Measurements from ENCODE around the gene RNPEP. TPM values are rescaled to one million over a fixed set of nuclear protein-coding genes. Genes with fewer than 3 reads are reported as not detected.
"Not testable (repeated sequence)": the region's sequence is repeated elsewhere in the genome, so short reads cannot be mapped to it uniquely, and the experiment has no call there.

The RNPEP gene
- total and polyA plus RNA-seq, 7 donors = 23.9 to 86.5 (median 38.5) TPM

DNA sequence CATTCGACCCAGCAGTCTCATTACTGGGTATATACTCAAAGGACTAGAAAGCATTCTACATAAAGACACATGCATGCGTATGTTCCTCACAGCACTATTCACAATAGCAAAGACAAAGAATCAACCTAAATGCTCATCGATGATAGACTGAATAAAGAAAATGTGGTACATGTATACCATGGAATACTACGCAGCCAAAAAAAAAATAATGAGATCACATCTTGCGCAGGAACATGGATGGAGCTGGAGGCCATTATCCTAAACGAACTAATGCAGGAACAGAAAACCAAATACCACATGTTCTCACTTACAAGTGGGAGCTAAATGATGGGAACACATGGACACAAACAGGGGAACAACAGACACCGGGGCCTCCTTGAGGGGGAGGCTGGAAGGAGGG is 71.6 kb downstream of the RNPEP start:
- H3K4me3 ChIP-seq = no peak overlapping the region
- intact Hi-C loops (cut with DNase I) = no loop called here
- H3K4me1 ChIP-seq = no peaks in the 10 kb centered on the region
- no peak overlapping the region for H3K27ac ChIP-seq
- H3K9me3 ChIP-seq = no peaks in the 10 kb centered on the region
- WGBS, 2 donors = 94 to 95% methylated on average over 7 of the region's 7 CpGs
- no peaks in the 10 kb centered on the region for H3K36me3 ChIP-seq
- H3K27me3 ChIP-seq = no peaks in the 10 kb centered on the region
- TF ChIP-seq, protein P1, sequence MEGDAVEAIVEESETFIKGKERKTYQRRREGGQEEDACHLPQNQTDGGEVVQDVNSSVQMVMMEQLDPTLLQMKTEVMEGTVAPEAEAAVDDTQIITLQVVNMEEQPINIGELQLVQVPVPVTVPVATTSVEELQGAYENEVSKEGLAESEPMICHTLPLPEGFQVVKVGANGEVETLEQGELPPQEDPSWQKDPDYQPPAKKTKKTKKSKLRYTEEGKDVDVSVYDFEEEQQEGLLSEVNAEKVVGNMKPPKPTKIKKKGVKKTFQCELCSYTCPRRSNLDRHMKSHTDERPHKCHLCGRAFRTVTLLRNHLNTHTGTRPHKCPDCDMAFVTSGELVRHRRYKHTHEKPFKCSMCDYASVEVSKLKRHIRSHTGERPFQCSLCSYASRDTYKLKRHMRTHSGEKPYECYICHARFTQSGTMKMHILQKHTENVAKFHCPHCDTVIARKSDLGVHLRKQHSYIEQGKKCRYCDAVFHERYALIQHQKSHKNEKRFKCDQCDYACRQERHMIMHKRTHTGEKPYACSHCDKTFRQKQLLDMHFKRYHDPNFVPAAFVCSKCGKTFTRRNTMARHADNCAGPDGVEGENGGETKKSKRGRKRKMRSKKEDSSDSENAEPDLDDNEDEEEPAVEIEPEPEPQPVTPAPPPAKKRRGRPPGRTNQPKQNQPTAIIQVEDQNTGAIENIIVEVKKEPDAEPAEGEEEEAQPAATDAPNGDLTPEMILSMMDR (IDR thresholded peaks at IDR 0.05) = no peak
- TF ChIP-seq POLR2AphosphoS5 (IDR thresholded peaks at IDR 0.05) (no peak), POLR2A (IDR thresholded peaks at IDR 0.05) (no peak), EP300 (IDR thresholded peaks at IDR 0.05) (no peak)
- DNase-seq = no peak

DNA sequence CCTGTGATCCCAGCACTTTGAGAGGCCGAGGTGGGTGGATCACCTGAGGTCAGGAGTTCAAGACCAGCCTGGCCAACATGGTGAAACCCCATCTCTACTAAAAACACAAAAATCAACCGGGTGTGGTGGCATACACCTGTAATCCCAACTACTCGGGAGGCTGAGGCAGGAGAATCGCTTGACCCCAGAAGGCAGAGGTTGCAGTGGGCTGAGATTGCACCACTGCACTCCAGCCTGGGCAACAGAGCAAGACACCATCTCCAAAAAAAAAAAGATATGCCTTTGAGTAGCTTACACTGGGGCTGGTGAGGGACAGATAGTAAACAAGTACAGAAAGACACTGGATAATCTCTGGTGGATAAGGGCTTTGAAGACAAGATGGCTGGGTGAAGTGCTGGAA is 72.2 kb downstream of the RNPEP start:
- H3K27me3 ChIP-seq; DNase-seq; H3K4me3 ChIP-seq; H3K9me3 ChIP-seq; intact Hi-C loops (cut with DNase I); H3K4me1 ChIP-seq; H3K36me3 ChIP-seq; H3K27ac ChIP-seq: not testable (repeated sequence)
- WGBS, 2 donors = 82 to 86% methylated on average over 4 of the region's 4 CpGs

Small RNAs within 50 kb of the gene (small RNA-seq; reads per million reads assigned to genes)
- 0 reads per million in 3 donors for gene AL691482.1
- 0 reads per million in 3 donors for gene AL691482.2
- 0 reads per million in 3 donors for gene MIR6740
- gene RF00156 = 0 reads per million in 3 donors

Other genes with a start within 250 kb of the RNPEP start
- gene IPO9, start 153.5 kb upstream of the RNPEP start, total RNA-seq = 10 to 100 TPM; 15.5 to 20.2 (median 17.9) TPM
- 10 to 100 TPM in 1 of 3 donors, 1 to 10 TPM in 2; 8.1 to 14.0 (median 8.4) TPM for gene IPO9, start 153.5 kb upstream of the RNPEP start, polyA plus RNA-seq
- gene SHISA4, start 93.8 kb upstream of the RNPEP start, total RNA-seq = 10 to 100 TPM; 12.7 to 23.7 (median 19.3) TPM
- 1 to 10 TPM; 3.5 to 6.1 (median 3.6) TPM for gene SHISA4, start 93.8 kb upstream of the RNPEP start, polyA plus RNA-seq
- gene LMOD1, start 36.1 kb upstream of the RNPEP start, total RNA-seq = 1,000 to 10,000 TPM in 1 of 4 donors, 100 to 1,000 TPM in 3; 633 to 1,011 (median 785) TPM
- 10 to 100 TPM in 2 of 3 donors, 1 to 10 TPM in 1; 4.9 to 75.0 (median 15.6) TPM for gene LMOD1, start 36.1 kb upstream of the RNPEP start, polyA plus RNA-seq
- gene TIMM17A, start 27.1 kb upstream of the RNPEP start, total RNA-seq = 10 to 100 TPM; 23.3 to 56.7 (median 38.4) TPM
- 10 to 100 TPM; 48.6 to 71.4 (median 57.7) TPM for gene TIMM17A, start 27.1 kb upstream of the RNPEP start, polyA plus RNA-seq
- 1 to 10 TPM in 1 of 4 donors, under 1 TPM in 3; 0.16 to 1.8 (median 0.41) TPM for gene ELF3, start 27.9 kb downstream of the RNPEP start, total RNA-seq
- 100 to 1,000 TPM; 560 to 665 (median 569) TPM for gene ELF3, start 27.9 kb downstream of the RNPEP start, polyA plus RNA-seq
- under 1 TPM; under 0.01 to 0.36 (median 0.27) TPM for gene GPR37L1, start 140.3 kb downstream of the RNPEP start, total RNA-seq
- gene GPR37L1, start 140.3 kb downstream of the RNPEP start, polyA plus RNA-seq = 1 to 10 TPM in 1 of 3 donors, under 1 TPM in 1, not detected in 1; 0.92 to 1.8 TPM
- 10 to 100 TPM; 21.6 to 29.0 (median 25.2) TPM for gene ARL8A, start 162.1 kb downstream of the RNPEP start, total RNA-seq
- 10 to 100 TPM; 13.8 to 22.4 (median 15.7) TPM for gene ARL8A, start 162.1 kb downstream of the RNPEP start, polyA plus RNA-seq
- gene PTPN7, start 178.0 kb downstream of the RNPEP start, total RNA-seq = 1 to 10 TPM in 2 of 4 donors, under 1 TPM in 1, not detected in 1; 0.71 to 6.2 (median 3.0) TPM
- gene PTPN7, start 178.0 kb downstream of the RNPEP start, polyA plus RNA-seq = 10 to 100 TPM in 1 of 3 donors, 1 to 10 TPM in 2; 2.3 to 18.2 (median 6.0) TPM
- under 1 TPM in 2 of 4 donors, not detected in 2; 0.14 to 0.28 TPM for gene LGR6, start 211.2 kb downstream of the RNPEP start, total RNA-seq
- 1 to 10 TPM in 1 of 3 donors, not detected in 2; 1.0 TPM for gene LGR6, start 211.2 kb downstream of the RNPEP start, polyA plus RNA-seq

Measured in sigmoid colon (tissue), 7 donors.